ENCODE results near the gene KRR1.
A peak's percentile ranks its signal among the peaks of the same experiment; 100 is the strongest.

KRR1 gene

DNA sequence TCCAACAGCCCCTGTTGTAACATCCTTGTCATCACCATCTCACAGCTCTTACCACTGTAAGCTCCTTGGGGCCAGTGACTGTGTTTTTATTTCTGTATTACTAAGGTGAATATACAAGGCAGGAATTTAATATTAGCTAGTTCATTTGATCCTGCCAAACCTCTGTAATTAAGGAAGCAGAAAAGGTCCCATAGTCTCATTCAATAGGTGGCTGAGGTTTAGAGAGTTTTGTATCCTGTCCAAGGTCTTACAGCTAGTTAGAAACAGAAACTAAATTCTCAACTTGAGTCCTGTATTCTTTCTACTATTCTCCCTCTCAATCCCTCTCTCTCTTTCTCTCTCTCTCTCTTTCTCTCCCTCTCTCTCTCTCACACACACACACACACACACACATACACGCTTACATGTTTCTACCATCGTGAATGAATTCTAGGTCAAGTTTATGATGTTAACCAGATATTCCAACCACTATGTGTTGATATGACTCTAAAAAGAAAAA lies 31.4 kb downstream of the KRR1 start:
- Histone ChIP-seq H3K79me2 (ENCODE audit: insufficient read depth, low read length) (no peaks in the 10 kb centered on the region; the same call in 1 of the 2 replicates), H4K20me1 (ENCODE audit: low read depth, low read length) (no peaks in the 10 kb centered on the region), H2AFZ (ENCODE audit: low read depth, low read length, severe bottlenecking) (peak overlapping the region; percentile 48), H3K9me2 (replicated peaks; ENCODE audit: insufficient read depth, low read length) (no peaks in the 10 kb centered on the region), H3K4me3 (ENCODE audit: insufficient read depth, low read length, poor library complexity, severe bottlenecking) (peak overlapping the region; percentile 56), H3K27me3 (ENCODE audit: low read length) (no peaks in the 10 kb centered on the region), H3K36me3 (ENCODE audit: low read length) (no peaks in the 10 kb centered on the region), H3K9me3 (ENCODE audit: insufficient read depth, low read length) (no peaks in the 10 kb centered on the region), H3K4me2 (ENCODE audit: low read depth, low read length, poor library complexity, severe bottlenecking) (peak overlapping the region; percentile 71), H3K27ac (ENCODE audit: low read depth, low read length) (peak overlapping the region; percentile 64), H3F3A (ENCODE audit: insufficient read depth) (peaks cover 20% of the 10 kb centered on the region), H3K9ac (ENCODE audit: low read length) (peak overlapping the region; percentile 52)
- TF ChIP-seq, protein P1, sequence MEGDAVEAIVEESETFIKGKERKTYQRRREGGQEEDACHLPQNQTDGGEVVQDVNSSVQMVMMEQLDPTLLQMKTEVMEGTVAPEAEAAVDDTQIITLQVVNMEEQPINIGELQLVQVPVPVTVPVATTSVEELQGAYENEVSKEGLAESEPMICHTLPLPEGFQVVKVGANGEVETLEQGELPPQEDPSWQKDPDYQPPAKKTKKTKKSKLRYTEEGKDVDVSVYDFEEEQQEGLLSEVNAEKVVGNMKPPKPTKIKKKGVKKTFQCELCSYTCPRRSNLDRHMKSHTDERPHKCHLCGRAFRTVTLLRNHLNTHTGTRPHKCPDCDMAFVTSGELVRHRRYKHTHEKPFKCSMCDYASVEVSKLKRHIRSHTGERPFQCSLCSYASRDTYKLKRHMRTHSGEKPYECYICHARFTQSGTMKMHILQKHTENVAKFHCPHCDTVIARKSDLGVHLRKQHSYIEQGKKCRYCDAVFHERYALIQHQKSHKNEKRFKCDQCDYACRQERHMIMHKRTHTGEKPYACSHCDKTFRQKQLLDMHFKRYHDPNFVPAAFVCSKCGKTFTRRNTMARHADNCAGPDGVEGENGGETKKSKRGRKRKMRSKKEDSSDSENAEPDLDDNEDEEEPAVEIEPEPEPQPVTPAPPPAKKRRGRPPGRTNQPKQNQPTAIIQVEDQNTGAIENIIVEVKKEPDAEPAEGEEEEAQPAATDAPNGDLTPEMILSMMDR (IDR thresholded peaks at IDR 0.05; ENCODE audit: insufficient read depth, low read length, poor library complexity, severe bottlenecking), result no peak
- TF ChIP-seq EZH2phosphoT487 (conservative IDR thresholded peaks at IDR 0.05; ENCODE audit: low read length), result no peak

DNA sequence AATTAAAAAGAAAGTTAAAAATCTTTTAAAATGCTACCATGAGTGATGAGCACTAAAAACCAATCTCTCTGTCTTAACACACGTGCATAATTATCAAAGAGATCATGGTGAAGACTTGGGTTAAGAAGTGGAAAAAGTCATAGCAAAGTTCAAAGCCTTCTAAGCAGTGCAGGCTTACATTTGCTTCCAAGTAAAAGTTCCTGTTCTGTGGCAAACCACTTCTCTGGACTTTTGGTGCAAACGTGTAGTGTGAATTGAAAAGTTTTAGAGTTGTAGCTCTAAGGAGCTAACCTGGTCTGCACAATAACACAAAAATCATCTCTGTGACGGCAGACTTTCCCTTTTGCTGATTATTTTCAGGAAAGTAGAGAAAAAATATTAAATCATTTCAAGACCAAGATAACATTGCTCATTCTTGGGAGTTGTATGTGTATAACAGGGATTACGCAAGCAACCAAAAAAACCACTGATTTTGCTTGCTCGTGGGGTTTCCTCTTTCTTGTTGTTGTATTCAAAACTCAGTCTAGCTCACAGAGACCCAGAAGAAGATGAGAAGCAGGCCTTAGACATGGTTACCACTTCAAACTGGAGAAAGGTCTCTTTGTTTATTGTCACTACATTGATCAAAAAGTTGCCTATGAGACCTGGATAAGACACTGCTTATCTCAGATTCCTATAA lies 33.2 kb downstream of the KRR1 start:
- Histone ChIP-seq H3K4me2 (ENCODE audit: low read depth, low read length, poor library complexity, severe bottlenecking) (no peak overlapping the region), H3K27ac (ENCODE audit: low read depth, low read length) (no peak overlapping the region), H3K36me3 (ENCODE audit: low read length) (no peaks in the 10 kb centered on the region), H4K20me1 (ENCODE audit: low read depth, low read length) (no peaks in the 10 kb centered on the region), H3K79me2 (ENCODE audit: insufficient read depth, low read length) (no peaks in the 10 kb centered on the region; the same call in 1 of the 2 replicates), H3K9ac (ENCODE audit: low read length) (no peak overlapping the region), H3K9me2 (replicated peaks; ENCODE audit: insufficient read depth, low read length) (no peaks in the 10 kb centered on the region), H3K9me3 (ENCODE audit: insufficient read depth, low read length) (no peaks in the 10 kb centered on the region), H3K27me3 (ENCODE audit: low read length) (no peaks in the 10 kb centered on the region), H3K4me3 (ENCODE audit: insufficient read depth, low read length, poor library complexity, severe bottlenecking) (no peak overlapping the region), H3F3A (ENCODE audit: insufficient read depth) (peaks cover 13% of the 10 kb centered on the region; the same call in 1 of the 2 replicates), H2AFZ (ENCODE audit: low read depth, low read length, severe bottlenecking) (no peak overlapping the region)
- TF ChIP-seq EZH2phosphoT487 (conservative IDR thresholded peaks at IDR 0.05; ENCODE audit: low read length), result no peak
- TF ChIP-seq, protein P1 (IDR thresholded peaks at IDR 0.05; ENCODE audit: insufficient read depth, low read length, poor library complexity, severe bottlenecking), result no peak

DNA sequence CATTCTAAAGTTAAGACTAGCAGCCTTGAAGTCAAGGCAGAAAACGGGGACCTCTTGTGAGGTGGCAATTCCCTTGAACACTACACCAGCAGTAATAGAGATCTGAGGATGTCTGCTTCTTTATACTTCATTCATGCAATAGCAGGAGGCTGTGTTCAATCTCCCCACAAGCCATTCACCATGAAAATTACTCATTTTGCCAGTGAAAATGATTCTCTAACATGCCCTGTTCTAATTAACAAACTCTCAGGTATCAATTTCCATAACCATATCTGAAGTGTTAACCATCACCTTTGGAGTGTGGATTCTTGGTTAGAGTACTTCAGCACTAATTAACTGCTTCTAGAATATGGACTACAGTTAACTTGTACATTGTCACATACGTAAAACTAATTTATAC lies 34.3 kb downstream of the KRR1 start:
- H3K36me3 ChIP-seq (ENCODE audit: low read length), result no peaks in the 10 kb centered on the region
- no peaks in the 10 kb centered on the region for H3K9me2 ChIP-seq (replicated peaks; ENCODE audit: insufficient read depth, low read length)
- no peaks in the 10 kb centered on the region; the same call in 1 of the 2 replicates for H3K79me2 ChIP-seq (ENCODE audit: insufficient read depth, low read length)
- TF ChIP-seq EZH2phosphoT487 (conservative IDR thresholded peaks at IDR 0.05; ENCODE audit: low read length), result no peak
- TF ChIP-seq, protein P1 (IDR thresholded peaks at IDR 0.05; ENCODE audit: insufficient read depth, low read length, poor library complexity, severe bottlenecking), result no peak
- 0 out of 2 replicates have a peak, but pooled peaks cover 3% of the 10 kb centered on the region for H3F3A ChIP-seq (ENCODE audit: insufficient read depth)
- no peaks in the 10 kb centered on the region for H4K20me1 ChIP-seq (ENCODE audit: low read depth, low read length)
- H3K27me3 ChIP-seq (ENCODE audit: low read length), result no peaks in the 10 kb centered on the region
- no peak overlapping the region for H3K27ac ChIP-seq (ENCODE audit: low read depth, low read length)
- no peak overlapping the region for H3K4me2 ChIP-seq (ENCODE audit: low read depth, low read length, poor library complexity, severe bottlenecking)
- no peak overlapping the region for H3K4me3 ChIP-seq (ENCODE audit: insufficient read depth, low read length, poor library complexity, severe bottlenecking)
- H2AFZ ChIP-seq (ENCODE audit: low read depth, low read length, severe bottlenecking), result peak overlapping the region; percentile 17
- no peak overlapping the region for H3K9ac ChIP-seq (ENCODE audit: low read length)
- no peaks in the 10 kb centered on the region for H3K9me3 ChIP-seq (ENCODE audit: insufficient read depth, low read length)

Measured in SU-DHL-6 (cell line).